CD14-positive monocyte (primary cell): Measurements from ENCODE around the gene NR1D1. TPM values are rescaled to one million over a fixed set of nuclear protein-coding genes. Genes with fewer than 3 reads are reported as not detected.

Experiments used
- DNase-seq, 3 donors: peaks; one replicate each; pipeline ENCODE4 v3.0.0-alpha.2; 2011 to 2022
- H2AFZ ChIP-seq: 2 replicates; pipeline ENCODE4 v1.6.0; 2012; ENCODE audit warnings: mild to moderate bottlenecking, low read depth, low read length, inconsistent platforms; ENCODE audit not compliant: insufficient read depth, poor library complexity, severe bottlenecking
- H3K27ac ChIP-seq, 2 donors: 1 replicate in 1 of 2; 2 replicates in 1 of 2; pipeline ENCODE4 v1.5.1; 2012 to 2013; ENCODE audit warnings: low read length in 2 of 2, control low read depth in 1 of 2, inconsistent platforms in 1 of 2, low read depth in 1 of 2, mild to moderate bottlenecking in 1 of 2
- H3K27me3 ChIP-seq, 2 donors: one replicate each; pipeline versions ENCODE4 v1.6.0 to v1.6.1; 2011 to 2013; ENCODE audit warnings: low read length in 2 of 2; ENCODE audit not compliant: control insufficient read depth in 2 of 2, insufficient read depth in 2 of 2
- H3K36me3 ChIP-seq, 2 donors: replicated peaks in 1 of 2; 1 replicate in 1 of 2; 2 replicates in 1 of 2; pipeline versions ENCODE4 v1.5.1 to v1.6.1; 2012 to 2013; ENCODE audit warnings: low read length in 2 of 2, control low read depth in 1 of 2, inconsistent platforms in 1 of 2, mild to moderate bottlenecking in 1 of 2; ENCODE audit not compliant: insufficient read depth in 2 of 2, control insufficient read depth in 1 of 2
- H3K4me1 ChIP-seq, 2 donors: 1 replicate in 1 of 2; 2 replicates in 1 of 2; pipeline versions ENCODE4 v1.5.1 to v1.6.1; 2012 to 2013; ENCODE audit warnings: low read length in 2 of 2, control low read depth in 1 of 2, inconsistent platforms in 1 of 2, mild to moderate bottlenecking in 1 of 2, moderate library complexity in 1 of 2; ENCODE audit not compliant: insufficient read depth in 2 of 2, control insufficient read depth in 1 of 2
- H3K4me2 ChIP-seq: replicated peaks from 2 replicates; pipeline ENCODE3; 2012; ENCODE audit warnings: low read length, moderate library complexity, mild to moderate bottlenecking; ENCODE audit not compliant: poor library complexity, severe bottlenecking; ENCODE audit errors: extremely low read depth
- H3K4me3 ChIP-seq, 3 experiments: fragments of 200-600 bp in 1 of 3; sonication (generic) in 1 of 3; replicated peaks in 1 of 3; 1 replicate in 2 of 3; 2 replicates in 1 of 3; pipeline ENCODE4 v1.5.1; 2011 to 2013; ENCODE audit warnings: low read length in 3 of 3, mild to moderate bottlenecking in 3 of 3, control low read depth in 2 of 3, low read depth in 2 of 3, inconsistent platforms in 1 of 3, moderate library complexity in 1 of 3
- H3K79me2 ChIP-seq: 2 replicates; pipeline ENCODE4 v1.6.0; 2012; ENCODE audit warnings: mild to moderate bottlenecking, control low read depth, inconsistent platforms, low read length, moderate library complexity; ENCODE audit not compliant: insufficient read depth
- H3K9ac ChIP-seq: 2 replicates; pipeline ENCODE4 v1.6.0; 2017; ENCODE audit warnings: low read length, mild to moderate bottlenecking; ENCODE audit not compliant: insufficient read depth, poor library complexity, severe bottlenecking
- H3K9me3 ChIP-seq, 2 donors: replicated peaks in 1 of 2; 1 replicate in 1 of 2; 2 replicates in 1 of 2; pipeline versions ENCODE4 v1.5.1 to v1.6.1; 2012 to 2013; ENCODE audit warnings: low read length in 2 of 2, control low read depth in 1 of 2; ENCODE audit not compliant: control insufficient read depth in 1 of 2, insufficient read depth in 1 of 2
- H4K20me1 ChIP-seq: 2 replicates; pipeline ENCODE4 v1.6.0; 2012; ENCODE audit warnings: mild to moderate bottlenecking, low read length, control low read depth, moderate library complexity; ENCODE audit not compliant: insufficient read depth
- H3K27ac Mint-ChIP-seq, 7 donors: one replicate each; pipeline ENCODE4 v1.8.0; 2020; ENCODE audit warnings: mild to moderate bottlenecking in 7 of 7, mixed read lengths in 7 of 7, moderate library complexity in 6 of 7, inconsistent platforms in 2 of 7
- H3K27me3 Mint-ChIP-seq, 3 donors: one replicate each; pipeline ENCODE4 v1.8.0; 2021 to 2022; ENCODE audit warnings: low read depth in 3 of 3, mild to moderate bottlenecking in 3 of 3, mixed read lengths in 3 of 3, moderate library complexity in 3 of 3, inconsistent platforms in 1 of 3
- H3K36me3 Mint-ChIP-seq, 2 donors: one replicate each; pipeline ENCODE4 v1.8.0; 2020; ENCODE audit warnings: mixed read lengths in 2 of 2, inconsistent platforms in 1 of 2, mild to moderate bottlenecking in 1 of 2
- H3K4me1 Mint-ChIP-seq: one replicate; pipeline ENCODE4 v1.8.0; 2020; ENCODE audit warnings: mild to moderate bottlenecking, mixed read lengths
- H3K4me3 Mint-ChIP-seq, 2 donors: one replicate each; pipeline ENCODE4 v1.8.0; 2020; ENCODE audit warnings: mild to moderate bottlenecking in 2 of 2, mixed read lengths in 2 of 2, moderate library complexity in 1 of 2
- H3K9me3 Mint-ChIP-seq, 7 donors: one replicate each; pipeline ENCODE4 v1.8.0; 2020 to 2022; ENCODE audit warnings: mixed read lengths in 7 of 7, mild to moderate bottlenecking in 6 of 7, moderate library complexity in 6 of 7, inconsistent platforms in 2 of 7
- WGBS: methylation state at CpG from one replicate; pipeline ENCODE4 v1.1.5; 2013; ENCODE audit warnings: missing lambda C conversion rate; ENCODE audit not compliant: insufficient coverage; 5-methylcytosine and 5-hydroxymethylcytosine counted together
- intact Hi-C, 2 donors: fragments of 100-400 bp; cut with micrococcal nuclease; formaldehyde crosslinking; loops; one replicate each; pipeline versions ENCODE4 v1.15.0 to v1.15.1; 2023
- polyA plus RNA-seq, 3 donors: library from polyadenylated mRNA; depleted of rRNA in 1 of 3; unstranded in 2 of 3; stranded (reverse) in 1 of 3; fragments of 300-500 nt in 2 of 3; fragments of >200 nt in 1 of 3; fragmentation: Illumina TruSeq in 2 of 3; gene quantifications; 1 replicate in 2 of 3; 2 replicates in 1 of 3; pipeline ENCODE4 v1.2.3, GENCODE V29; 2012 to 2021
- TF ChIP-seq, protein P1 (sequence below): fragments of 200-600 bp; IDR thresholded peaks from one replicate; pipeline ENCODE4 v1.8.0; 2022; ENCODE audit warnings: antibody characterized with exemption, mild to moderate bottlenecking

The NR1D1 gene
- polyA plus RNA-seq, 3 donors, result 0.28 to 4.9 (median 0.31) TPM

DNA sequence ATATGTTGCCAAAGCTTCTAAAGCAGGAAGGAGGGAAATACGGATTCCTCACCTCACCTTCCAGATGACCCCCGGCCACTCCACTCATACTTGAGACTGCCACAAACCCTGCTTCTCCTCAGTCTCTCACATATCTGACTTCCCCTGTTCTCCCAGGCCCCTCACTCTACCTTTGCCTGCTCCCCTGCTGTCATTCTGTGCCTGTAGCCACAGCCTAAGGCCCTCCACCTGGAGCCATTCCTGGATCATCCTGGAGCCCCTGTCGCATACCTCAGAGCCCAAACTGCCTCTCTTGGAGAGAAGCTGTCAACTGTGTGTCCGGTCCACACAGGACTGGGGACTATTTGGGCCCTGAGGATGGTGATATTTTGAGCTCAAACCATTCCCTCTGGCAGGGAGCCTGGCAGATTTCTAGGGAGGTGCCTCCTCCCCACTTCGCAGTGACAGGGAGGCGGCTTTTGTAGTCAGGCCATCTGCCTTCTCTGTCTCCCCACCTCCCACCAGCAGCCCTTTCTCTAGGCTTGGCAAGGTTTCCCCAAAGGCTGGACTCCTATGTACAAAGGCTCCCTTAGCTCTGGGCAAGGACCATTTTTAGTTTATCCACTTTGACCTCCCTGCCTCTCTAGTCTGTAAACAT is 43.9 kb downstream of the NR1D1 start:
- H3K9ac ChIP-seq, result no peak overlapping the region
- H3K27me3 ChIP-seq, result no peaks in the 10 kb centered on the region
- intact Hi-C loops, result no loop called here
- peaks cover 1 to 9% (median 3%) of the 10 kb centered on the region in 3 donors for H3K27me3 Mint-ChIP-seq
- peaks cover 8 to 15% of the 10 kb centered on the region in 2 donors for H3K36me3 Mint-ChIP-seq
- no peak overlapping the region for H3K27ac ChIP-seq
- no peak overlapping the region for H3K4me2 ChIP-seq
- no peak overlapping the region for H3K4me3 Mint-ChIP-seq
- peaks cover 17% of the 10 kb centered on the region for H3K4me1 Mint-ChIP-seq
- DNase-seq, result peak in 1 of 3 donors; percentile 1
- TF ChIP-seq, protein P1, sequence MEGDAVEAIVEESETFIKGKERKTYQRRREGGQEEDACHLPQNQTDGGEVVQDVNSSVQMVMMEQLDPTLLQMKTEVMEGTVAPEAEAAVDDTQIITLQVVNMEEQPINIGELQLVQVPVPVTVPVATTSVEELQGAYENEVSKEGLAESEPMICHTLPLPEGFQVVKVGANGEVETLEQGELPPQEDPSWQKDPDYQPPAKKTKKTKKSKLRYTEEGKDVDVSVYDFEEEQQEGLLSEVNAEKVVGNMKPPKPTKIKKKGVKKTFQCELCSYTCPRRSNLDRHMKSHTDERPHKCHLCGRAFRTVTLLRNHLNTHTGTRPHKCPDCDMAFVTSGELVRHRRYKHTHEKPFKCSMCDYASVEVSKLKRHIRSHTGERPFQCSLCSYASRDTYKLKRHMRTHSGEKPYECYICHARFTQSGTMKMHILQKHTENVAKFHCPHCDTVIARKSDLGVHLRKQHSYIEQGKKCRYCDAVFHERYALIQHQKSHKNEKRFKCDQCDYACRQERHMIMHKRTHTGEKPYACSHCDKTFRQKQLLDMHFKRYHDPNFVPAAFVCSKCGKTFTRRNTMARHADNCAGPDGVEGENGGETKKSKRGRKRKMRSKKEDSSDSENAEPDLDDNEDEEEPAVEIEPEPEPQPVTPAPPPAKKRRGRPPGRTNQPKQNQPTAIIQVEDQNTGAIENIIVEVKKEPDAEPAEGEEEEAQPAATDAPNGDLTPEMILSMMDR, result no peak
- no peak overlapping the region for H2AFZ ChIP-seq
- H4K20me1 ChIP-seq, result no peaks in the 10 kb centered on the region
- no peaks in the 10 kb centered on the region for H3K9me3 ChIP-seq
- peaks cover 8% of the 10 kb centered on the region for H3K79me2 ChIP-seq
- peaks cover 0 to 16% of the 10 kb centered on the region in 2 donors for H3K36me3 ChIP-seq
- H3K4me1 ChIP-seq, result peaks cover 11 to 20% of the 10 kb centered on the region in 2 donors
- no peak overlapping the region for H3K27ac Mint-ChIP-seq
- H3K9me3 Mint-ChIP-seq, result no peaks in the 10 kb centered on the region
- 83% methylated on average over 4 of the region's 6 CpGs for WGBS
- no peak overlapping the region for H3K4me3 ChIP-seq

Other genes with a start within 250 kb of the NR1D1 start
- gene IKZF3, start 236.3 kb downstream of the NR1D1 start, polyA plus RNA-seq, result under 1 TPM; 0.05 to 0.15 (median 0.05) TPM
- gene ZPBP2, start 232.4 kb downstream of the NR1D1 start, polyA plus RNA-seq, result not detected
- 1 to 10 TPM in 1 of 3 donors, not detected in 2; 9.6 TPM for gene GSDMB, start 182.0 kb downstream of the NR1D1 start, polyA plus RNA-seq
- gene ORMDL3, start 173.0 kb downstream of the NR1D1 start, polyA plus RNA-seq, result 10 to 100 TPM in 2 of 3 donors, 1 to 10 TPM in 1; 9.4 to 13.5 (median 11.8) TPM
- not detected for gene LRRC3C, start 172.9 kb downstream of the NR1D1 start, polyA plus RNA-seq
- not detected for gene GSDMA, start 137.6 kb downstream of the NR1D1 start, polyA plus RNA-seq
- 10 to 100 TPM; 48.4 to 63.2 (median 48.8) TPM for gene PSMD3, start 119.8 kb downstream of the NR1D1 start, polyA plus RNA-seq
- gene CSF3, start 85.1 kb downstream of the NR1D1 start, polyA plus RNA-seq, result not detected
- 10 to 100 TPM; 24.9 to 73.9 (median 34.1) TPM for gene MED24, start 46.2 kb downstream of the NR1D1 start, polyA plus RNA-seq
- gene THRA, start 37.6 kb downstream of the NR1D1 start, polyA plus RNA-seq, result 1 to 10 TPM; 2.5 to 7.5 (median 3.8) TPM
- gene MSL1, start 21.4 kb upstream of the NR1D1 start, polyA plus RNA-seq, result 10 to 100 TPM in 2 of 3 donors, 1 to 10 TPM in 1; 10.0 to 89.2 (median 11.4) TPM
- gene CASC3, start 39.9 kb upstream of the NR1D1 start, polyA plus RNA-seq, result 10 to 100 TPM; 19.0 to 58.7 (median 30.2) TPM
- 1 to 10 TPM in 1 of 3 donors, under 1 TPM in 2; 0.09 to 6.1 (median 0.10) TPM for gene RAPGEFL1, start 76.9 kb upstream of the NR1D1 start, polyA plus RNA-seq
- 1 to 10 TPM; 5.2 to 9.7 (median 8.4) TPM for gene WIPF2, start 118.7 kb upstream of the NR1D1 start, polyA plus RNA-seq
- gene CDC6, start 187.3 kb upstream of the NR1D1 start, polyA plus RNA-seq, result under 1 TPM in 2 of 3 donors, not detected in 1; 0.11 to 0.21 TPM
- gene RARA, start 208.6 kb upstream of the NR1D1 start, polyA plus RNA-seq, result 10 to 100 TPM; 14.9 to 63.9 (median 29.4) TPM